Measurements from ENCODE around the gene MAP2K2. TPM values are rescaled to one million over a fixed set of nuclear protein-coding genes. Genes with fewer than 3 reads are reported as not detected.

Gene MAP2K2
- polyA plus RNA-seq, 2 of the 4 experiments (the other 2 are of a cell fraction): 41.7 to 115 TPM

DNA sequence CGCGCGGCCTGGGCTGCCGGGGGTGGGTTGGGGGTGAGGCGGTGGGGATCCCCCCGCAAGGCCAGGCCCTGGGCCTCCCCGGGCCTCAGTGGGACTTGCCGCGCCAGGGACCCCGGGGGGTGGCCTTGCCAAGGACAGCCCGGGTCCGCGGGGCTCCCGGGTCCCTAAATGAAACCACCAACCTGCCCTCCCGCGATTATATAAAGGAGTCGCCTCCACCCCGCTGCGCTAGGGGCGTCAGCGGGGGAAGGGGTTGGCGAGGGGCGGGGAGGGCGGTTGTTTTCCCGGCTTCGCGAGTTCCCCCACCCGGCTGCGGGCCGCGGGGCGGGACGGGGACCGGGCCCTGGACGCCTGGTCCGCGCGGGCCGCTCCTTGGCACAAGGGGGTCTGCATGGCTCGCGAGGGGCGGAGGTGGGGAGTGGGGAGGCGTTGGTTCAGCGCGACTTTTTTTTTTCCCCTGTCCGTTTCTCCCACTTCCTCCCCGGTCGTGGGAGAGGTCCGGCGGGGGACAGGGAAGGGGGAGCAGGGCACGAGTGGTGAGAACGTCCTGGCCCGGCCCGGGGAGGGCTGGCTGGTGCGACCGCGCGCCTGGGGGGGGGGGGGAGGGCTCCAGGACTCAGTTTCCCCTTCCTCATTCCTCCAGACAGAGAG lies 56.4 kb downstream of the MAP2K2 start:
- no peak for DNase-seq (ENCODE audit: low read depth in 1 of 2, low spot score in 1 of 2)
- FAIRE-seq: no peak
- peak overlapping the region; percentile 96 to 100 for H3K27ac ChIP-seq
- CTCF ChIA-PET: no interaction called here
- WGBS (ENCODE audit: missing lambda C conversion rate): 6% methylated on average over 6 of the region's 58 CpGs
- peaks cover 18% of the 10 kb centered on the region for H3K4me1 ChIP-seq
- ATAC-seq: peak in 1 of 2 experiments; percentile 1; a peak in 1 of 6 replicates
- H3K9me3 ChIP-seq: no peaks in the 10 kb centered on the region
- TF ChIP-seq BHLHE40 (IDR thresholded peaks at IDR 0.05; ENCODE audit: low read depth, low read length) (no peak), POLR2A (IDR thresholded peaks at IDR 0.05; ENCODE audit: low read length) (0 out of 2 replicates have a peak, but pooled peaks have one; percentile 18)
- peak overlapping the region; percentile 87 for H3K4me2 ChIP-seq
- POLR2A ChIA-PET: no interaction called here
- H3K4me3 ChIP-seq: peak overlapping the region; percentile 95

DNA sequence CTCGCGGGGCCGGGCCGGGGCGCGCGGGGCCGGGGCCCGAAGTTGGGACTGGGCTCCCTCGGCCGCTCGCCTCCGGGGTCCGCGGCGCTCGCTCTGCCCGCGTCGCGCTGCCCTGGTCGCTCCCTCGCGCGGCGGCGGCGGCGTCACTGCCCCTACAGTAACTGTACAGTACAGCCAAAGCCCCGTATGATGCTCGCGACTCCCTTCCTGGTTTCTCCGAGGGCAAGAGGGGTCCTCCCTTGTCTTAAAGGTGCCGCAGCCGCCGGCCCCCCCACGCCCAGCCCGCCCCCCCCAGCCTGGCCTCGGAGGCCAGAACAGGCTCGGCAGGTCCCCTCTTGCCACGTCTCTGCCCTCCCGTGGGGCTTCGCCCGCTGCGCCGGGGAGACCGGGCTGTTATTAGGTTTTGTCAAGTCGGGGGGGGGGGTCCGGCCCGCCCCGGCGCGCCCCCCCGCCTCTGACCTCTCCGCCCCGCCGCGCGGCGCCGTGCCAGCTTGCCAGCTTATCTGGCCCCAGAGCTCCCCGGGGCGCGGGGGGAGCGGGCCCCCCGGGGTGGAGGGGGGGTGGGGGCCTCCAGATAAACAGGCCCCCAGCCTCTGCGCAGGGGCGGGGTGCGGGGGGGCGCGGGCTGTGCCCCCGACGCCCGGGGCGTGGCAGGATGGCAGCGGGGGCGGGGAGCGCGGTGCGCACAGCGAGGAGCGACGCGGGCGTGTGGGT lies 57.1 kb downstream of the MAP2K2 start, which contains the start of gene ZBTB7A:
TSS of gene ZBTB7A (minus strand) at position 218 of the 714 bp plus-strand sequence. CDS start 11,667 bp downstream, outside the sequence.
- WGBS (ENCODE audit: missing lambda C conversion rate): no CpG with 5 or more reads among the region's 85 CpGs
- ChIA-PET CTCF (no interaction called here), POLR2A (no interaction called here)
- TF ChIP-seq, protein P1, sequence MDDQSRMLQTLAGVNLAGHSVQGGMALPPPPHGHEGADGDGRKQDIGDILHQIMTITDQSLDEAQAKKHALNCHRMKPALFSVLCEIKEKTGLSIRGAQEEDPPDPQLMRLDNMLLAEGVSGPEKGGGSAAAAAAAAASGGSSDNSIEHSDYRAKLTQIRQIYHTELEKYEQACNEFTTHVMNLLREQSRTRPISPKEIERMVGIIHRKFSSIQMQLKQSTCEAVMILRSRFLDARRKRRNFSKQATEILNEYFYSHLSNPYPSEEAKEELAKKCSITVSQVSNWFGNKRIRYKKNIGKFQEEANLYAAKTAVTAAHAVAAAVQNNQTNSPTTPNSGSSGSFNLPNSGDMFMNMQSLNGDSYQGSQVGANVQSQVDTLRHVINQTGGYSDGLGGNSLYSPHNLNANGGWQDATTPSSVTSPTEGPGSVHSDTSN (IDR thresholded peaks at IDR 0.05): no peak
- TF ChIP-seq CBX8 (IDR thresholded peaks at IDR 0.05): no peak
- no peak for TF ChIP-seq EHMT2 (IDR thresholded peaks at IDR 0.05; ENCODE audit: low read depth)
- peak; percentile 40; the same call in 1 of the 2 replicates for TF ChIP-seq POLR2A (IDR thresholded peaks at IDR 0.05; ENCODE audit: low read length)
- TF ChIP-seq PHF8 (IDR thresholded peaks at IDR 0.05; ENCODE audit: borderline replicate concordance, low read depth): 0 out of 2 replicates have a peak, but pooled peaks have one; percentile 13
- TF ChIP-seq ESRRA (IDR thresholded peaks at IDR 0.05; ENCODE audit: borderline replicate concordance, low read length): no peak
- TF ChIP-seq, protein P2, sequence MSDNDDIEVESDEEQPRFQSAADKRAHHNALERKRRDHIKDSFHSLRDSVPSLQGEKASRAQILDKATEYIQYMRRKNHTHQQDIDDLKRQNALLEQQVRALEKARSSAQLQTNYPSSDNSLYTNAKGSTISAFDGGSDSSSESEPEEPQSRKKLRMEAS (IDR thresholded peaks at IDR 0.05): 0 out of 2 replicates have a peak, but pooled peaks have one; percentile 16
- FAIRE-seq: no peak
- ATAC-seq: peak; percentile 56 to 65
- peak; percentile 70 to 83 for DNase-seq (ENCODE audit: low read depth in 1 of 2, low spot score in 1 of 2)
- Histone ChIP-seq H3K4me3 (peak within 1 kb of the TSS; percentile 96), H3K9me3 (no peaks in the 10 kb centered on the region), H3K27ac (peak within 1 kb of the TSS; percentile 97 to 100), H3K4me1 (peaks cover 25% of the 10 kb centered on the region), H3K4me2 (peak within 1 kb of the TSS; percentile 87)

DNA sequence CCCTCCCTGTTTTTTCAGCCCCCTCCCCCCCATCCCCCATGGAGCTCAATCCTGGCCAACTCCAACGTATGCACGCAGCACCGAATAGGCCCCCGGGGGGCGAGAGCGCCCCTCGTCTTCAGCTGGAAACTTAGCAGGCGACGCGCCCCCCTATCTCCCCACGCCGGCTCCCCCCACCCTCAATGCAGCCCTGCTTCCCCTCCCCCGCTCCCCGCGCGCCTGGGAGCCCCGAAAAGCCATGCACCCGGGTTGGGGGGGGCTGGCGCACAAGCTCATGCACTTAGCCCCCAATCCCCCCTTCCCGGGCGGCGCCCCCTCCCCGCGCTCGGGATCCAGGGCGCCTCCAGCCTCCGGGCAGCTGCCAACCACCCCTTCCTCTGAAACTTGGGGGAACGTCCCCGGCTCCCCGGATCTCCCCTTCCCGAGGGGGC lies 57.7 kb downstream of the MAP2K2 start:
- peaks cover 31% of the 10 kb centered on the region for H3K4me1 ChIP-seq
- peak overlapping the region; percentile 96 to 100 for H3K27ac ChIP-seq
- ChIA-PET POLR2A (interaction anchor here (0.6 kb wide), 1 partner anchor 109 kb away, joined by 4 read pairs; no protein-coding TSS in a partner anchor), CTCF (no interaction called here)
- peak overlapping the region; percentile 87 for H3K4me2 ChIP-seq
- no CpG with 5 or more reads among the region's 31 CpGs for WGBS (ENCODE audit: missing lambda C conversion rate)
- DNase-seq (ENCODE audit: low read depth in 1 of 2, low spot score in 1 of 2) (no peak), FAIRE-seq (no peak), ATAC-seq (0 out of 6 replicates have a peak, but pooled peaks of 1 of the 2 experiments have one; percentile 6)
- no peak for TF ChIP-seq BHLHE40 (IDR thresholded peaks at IDR 0.05; ENCODE audit: low read depth, low read length)
- no peak for TF ChIP-seq NFE2L2 (conservative IDR thresholded peaks at IDR 0.05; ENCODE audit: low read length)
- TF ChIP-seq, protein P3, sequence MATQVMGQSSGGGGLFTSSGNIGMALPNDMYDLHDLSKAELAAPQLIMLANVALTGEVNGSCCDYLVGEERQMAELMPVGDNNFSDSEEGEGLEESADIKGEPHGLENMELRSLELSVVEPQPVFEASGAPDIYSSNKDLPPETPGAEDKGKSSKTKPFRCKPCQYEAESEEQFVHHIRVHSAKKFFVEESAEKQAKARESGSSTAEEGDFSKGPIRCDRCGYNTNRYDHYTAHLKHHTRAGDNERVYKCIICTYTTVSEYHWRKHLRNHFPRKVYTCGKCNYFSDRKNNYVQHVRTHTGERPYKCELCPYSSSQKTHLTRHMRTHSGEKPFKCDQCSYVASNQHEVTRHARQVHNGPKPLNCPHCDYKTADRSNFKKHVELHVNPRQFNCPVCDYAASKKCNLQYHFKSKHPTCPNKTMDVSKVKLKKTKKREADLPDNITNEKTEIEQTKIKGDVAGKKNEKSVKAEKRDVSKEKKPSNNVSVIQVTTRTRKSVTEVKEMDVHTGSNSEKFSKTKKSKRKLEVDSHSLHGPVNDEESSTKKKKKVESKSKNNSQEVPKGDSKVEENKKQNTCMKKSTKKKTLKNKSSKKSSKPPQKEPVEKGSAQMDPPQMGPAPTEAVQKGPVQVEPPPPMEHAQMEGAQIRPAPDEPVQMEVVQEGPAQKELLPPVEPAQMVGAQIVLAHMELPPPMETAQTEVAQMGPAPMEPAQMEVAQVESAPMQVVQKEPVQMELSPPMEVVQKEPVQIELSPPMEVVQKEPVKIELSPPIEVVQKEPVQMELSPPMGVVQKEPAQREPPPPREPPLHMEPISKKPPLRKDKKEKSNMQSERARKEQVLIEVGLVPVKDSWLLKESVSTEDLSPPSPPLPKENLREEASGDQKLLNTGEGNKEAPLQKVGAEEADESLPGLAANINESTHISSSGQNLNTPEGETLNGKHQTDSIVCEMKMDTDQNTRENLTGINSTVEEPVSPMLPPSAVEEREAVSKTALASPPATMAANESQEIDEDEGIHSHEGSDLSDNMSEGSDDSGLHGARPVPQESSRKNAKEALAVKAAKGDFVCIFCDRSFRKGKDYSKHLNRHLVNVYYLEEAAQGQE (IDR thresholded peaks at IDR 0.05): no peak
- TF ChIP-seq KDM5A (IDR thresholded peaks at IDR 0.05): no peak
- TF ChIP-seq CEBPB (IDR thresholded peaks at IDR 0.05): no peak
- no peak for TF ChIP-seq EHF (CRISPR knock-in tag; IDR thresholded peaks at IDR 0.05)
- no peak for TF ChIP-seq NR3C1 (IDR thresholded peaks at IDR 0.05)
- TF ChIP-seq, protein P2 (IDR thresholded peaks at IDR 0.05): no peak
- TF ChIP-seq, protein P4, sequence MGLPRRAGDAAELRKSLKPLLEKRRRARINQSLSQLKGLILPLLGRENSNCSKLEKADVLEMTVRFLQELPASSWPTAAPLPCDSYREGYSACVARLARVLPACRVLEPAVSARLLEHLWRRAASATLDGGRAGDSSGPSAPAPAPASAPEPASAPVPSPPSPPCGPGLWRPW (IDR thresholded peaks at IDR 0.05): no peak
- TF ChIP-seq POLR2AphosphoS2 (conservative IDR thresholded peaks at IDR 0.05; ENCODE audit: low read length): no peak
- TF ChIP-seq ZSCAN20 (CRISPR knock-in tag; IDR thresholded peaks at IDR 0.05): no peak
- TF ChIP-seq, protein P5, sequence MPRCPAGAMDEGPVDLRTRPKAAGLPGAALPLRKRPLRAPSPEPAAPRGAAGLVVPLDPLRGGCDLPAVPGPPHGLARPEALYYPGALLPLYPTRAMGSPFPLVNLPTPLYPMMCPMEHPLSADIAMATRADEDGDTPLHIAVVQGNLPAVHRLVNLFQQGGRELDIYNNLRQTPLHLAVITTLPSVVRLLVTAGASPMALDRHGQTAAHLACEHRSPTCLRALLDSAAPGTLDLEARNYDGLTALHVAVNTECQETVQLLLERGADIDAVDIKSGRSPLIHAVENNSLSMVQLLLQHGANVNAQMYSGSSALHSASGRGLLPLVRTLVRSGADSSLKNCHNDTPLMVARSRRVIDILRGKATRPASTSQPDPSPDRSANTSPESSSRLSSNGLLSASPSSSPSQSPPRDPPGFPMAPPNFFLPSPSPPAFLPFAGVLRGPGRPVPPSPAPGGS (IDR thresholded peaks at IDR 0.05): no peak
- TF ChIP-seq NPAS2 (CRISPR knock-in tag; IDR thresholded peaks at IDR 0.05; ENCODE audit: borderline replicate concordance): no peak
- no peak for TF ChIP-seq RAD21 (conservative IDR thresholded peaks at IDR 0.05 in 1 of 2, IDR thresholded peaks at IDR 0.05 in 1 of 2)
- no peaks in the 10 kb centered on the region for H3K9me3 ChIP-seq
- H3K4me3 ChIP-seq: peak overlapping the region; percentile 95

Data from A549 (cell line).